Glomerular visceral epithelial cell (primary cell): ENCODE data around the gene SCCPDH.
"Not testable (repeated sequence)": the region's sequence is repeated elsewhere in the genome, so short reads cannot be mapped to it uniquely, and the experiment has no call there.

Source experiments
- DNase-seq: peaks from one replicate; pipeline ENCODE4 v3.0.0-alpha.2; 2016; ENCODE audit errors: extremely low spot score

Gene SCCPDH

DNA sequence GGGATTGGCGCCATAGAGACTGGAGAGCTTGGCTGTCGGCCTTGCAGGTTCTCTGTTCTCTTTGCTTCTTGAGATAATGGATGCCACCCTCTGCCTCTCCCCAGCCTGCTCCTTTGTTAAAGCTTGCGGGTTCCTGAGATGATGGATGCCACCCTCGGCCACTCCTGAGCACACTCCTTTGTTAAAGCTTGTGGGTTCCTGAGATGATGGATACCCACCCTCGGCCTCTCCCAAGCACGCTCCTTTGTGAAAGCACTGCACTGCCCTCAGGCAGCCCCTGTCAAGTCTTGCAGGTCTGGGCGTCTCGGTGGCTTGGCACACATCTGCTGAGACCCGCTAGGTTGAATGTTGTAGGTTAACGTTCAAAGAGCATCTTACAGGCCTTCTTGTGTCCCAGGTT, 76.5 kb downstream of the SCCPDH start:
- DNase-seq = no peak

DNA sequence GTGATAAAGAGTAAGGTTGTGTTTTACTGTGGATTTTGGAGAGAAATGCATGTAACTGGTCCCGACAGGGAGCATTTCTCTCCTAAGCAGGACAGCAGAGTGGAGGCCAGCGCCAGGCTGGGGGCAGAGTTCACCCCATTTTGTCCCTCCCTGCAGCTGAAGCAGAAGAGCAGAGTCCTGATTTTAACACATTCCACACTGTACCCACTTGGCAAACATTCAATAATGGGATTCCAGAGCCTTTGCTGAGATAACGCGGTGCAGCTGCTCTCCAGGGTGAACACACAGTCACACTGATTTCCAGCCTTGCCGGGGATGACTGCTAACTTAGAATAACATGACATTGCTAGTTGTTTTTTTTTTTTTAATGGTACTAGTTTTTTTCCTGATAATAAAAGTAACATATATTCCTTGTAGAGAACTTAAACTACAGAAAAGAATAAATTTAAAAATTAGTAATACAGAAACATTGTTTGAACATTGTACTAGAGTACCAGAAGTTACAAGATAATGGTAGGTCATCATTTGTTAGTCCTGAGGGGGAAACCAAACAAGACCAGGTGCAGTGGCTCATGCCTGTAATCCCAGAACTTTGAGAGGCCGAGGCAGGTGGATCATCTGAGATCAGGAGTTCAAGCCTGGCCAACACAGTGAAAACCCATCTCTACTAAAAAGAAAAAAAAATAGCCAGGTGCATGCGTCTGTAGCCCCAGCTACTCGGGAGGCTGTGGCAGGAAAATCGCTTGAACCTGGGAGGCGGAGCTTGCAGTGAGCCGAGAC, 77.2 kb downstream of the SCCPDH start:
- no peak for DNase-seq

DNA sequence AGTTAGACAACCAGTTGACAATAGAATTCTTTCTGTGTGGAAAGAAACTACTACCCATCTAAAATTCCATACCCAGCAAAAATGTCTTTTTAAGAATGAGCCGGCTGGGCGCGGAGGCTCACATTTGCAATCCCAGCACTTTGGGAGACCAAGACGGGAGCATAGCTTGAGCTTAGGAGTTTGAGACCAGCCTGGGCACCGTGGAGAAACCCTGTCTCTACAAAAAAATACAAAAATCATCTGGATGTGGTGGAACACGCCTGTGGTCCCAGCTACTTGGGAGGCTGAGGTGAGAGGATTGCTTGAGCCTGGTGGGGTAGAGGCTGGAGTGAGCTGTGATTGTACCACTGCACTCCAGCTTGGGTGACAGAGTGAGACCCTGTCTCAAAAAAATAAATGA, 79.2 kb downstream of the SCCPDH start:
- no peak for DNase-seq

DNA sequence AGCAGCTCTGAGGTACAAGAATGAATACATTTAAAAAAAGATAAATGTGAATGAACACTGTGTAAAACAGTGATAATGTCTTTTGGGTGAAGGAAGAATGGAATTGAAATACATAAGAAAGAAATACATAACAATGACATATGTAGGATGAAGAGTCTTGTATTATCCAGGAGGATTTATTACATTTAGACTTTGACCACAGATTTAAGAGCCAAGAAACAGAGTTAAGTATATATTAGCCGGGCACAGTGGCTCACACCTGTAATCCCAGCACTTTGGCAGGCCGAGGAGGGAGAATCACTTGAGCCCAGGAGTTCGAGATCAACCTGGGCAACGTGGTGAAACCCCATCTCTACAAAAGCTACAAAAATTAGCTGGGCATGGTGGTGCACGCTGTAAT, 79.7 kb downstream of the SCCPDH start:
- no peak for DNase-seq

DNA sequence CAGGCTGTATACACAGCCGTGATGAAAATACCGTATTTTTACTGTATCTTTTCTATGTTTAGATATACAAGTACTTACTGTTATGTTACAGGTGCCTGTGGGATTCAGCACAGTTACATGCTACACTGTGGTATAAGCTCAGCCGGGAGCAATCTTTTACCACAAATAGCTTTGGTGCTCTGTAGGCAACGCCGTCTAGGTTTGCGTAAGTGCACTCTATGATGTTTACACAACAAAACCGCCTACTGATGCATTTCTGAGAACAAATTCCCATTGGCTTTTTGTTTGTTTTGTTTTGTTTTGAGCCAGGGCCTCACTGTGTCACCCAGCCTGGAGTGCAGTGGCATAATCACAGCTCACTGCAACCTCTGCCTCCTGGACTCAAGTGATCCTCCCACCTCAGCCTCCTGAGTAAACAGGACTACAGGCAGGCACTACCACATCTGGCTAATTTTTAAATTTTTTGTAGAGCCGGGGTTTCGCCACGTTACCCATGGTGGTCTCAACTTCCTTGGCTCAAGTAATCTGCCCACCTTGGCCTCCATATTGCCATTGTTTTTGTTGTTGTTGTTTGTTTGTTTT, 81.0 kb downstream of the SCCPDH start:
- DNase-seq = no peak

DNA sequence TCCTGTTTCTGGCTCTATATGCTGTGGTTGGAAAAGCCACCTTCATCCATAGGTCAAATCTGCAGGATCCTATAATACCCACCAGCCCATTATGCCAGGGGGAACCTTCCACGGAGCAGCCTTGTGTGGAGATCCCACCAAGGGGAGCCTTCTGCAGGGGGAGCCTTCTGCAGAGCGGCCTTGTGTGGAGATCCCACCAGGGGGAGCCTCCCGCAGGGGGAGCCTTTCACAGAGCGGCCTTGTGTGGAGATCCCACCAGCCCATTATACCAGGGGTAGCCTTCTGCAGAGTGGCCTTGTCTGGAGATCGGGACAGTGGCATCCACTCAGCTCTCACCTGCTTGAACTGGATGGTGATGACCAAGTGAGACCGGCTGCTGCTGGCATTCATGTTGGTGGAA, 85.3 kb downstream of the SCCPDH start:
- no peak for DNase-seq

DNA sequence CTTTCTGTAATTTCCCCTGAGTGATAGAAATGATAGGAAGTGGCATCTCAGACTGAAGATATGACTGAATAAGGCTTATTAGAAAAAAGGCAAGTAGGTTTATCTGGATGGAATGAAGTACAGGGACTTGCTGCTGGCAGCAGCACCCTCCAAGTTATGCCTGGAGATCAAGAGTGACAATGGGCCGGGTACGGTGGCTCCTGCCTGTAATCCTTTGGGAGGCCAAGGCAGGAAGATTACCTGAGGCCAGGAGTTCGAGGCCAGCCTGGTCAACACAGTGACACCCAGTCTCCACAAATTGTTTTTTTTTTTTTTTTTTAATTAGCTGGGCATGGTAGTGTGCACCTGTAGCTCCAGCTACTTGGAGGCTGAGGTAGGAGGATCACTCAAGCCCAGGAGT, 87.8 kb downstream of the SCCPDH start:
- no peak for DNase-seq

DNA sequence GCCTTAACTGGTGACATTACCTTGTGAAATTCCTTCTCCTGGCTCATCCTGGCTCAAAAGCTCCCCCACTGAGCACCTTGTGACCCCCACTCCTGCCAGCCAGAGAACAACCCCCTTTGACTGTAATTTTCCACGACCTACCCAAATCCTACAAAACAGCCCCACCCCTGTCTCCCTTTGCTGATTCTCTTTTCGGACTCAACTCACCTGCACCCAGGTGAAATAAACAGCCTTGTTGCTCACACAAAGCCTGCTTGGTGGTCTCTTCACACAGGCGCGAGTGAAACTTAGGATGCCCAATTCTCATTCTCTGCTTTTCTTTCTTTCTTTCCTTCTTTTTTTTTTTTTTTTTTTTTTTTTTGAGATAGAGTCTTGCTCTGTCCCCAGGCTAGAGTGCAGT, 89.1 kb downstream of the SCCPDH start:
- not testable (repeated sequence) for DNase-seq

DNA sequence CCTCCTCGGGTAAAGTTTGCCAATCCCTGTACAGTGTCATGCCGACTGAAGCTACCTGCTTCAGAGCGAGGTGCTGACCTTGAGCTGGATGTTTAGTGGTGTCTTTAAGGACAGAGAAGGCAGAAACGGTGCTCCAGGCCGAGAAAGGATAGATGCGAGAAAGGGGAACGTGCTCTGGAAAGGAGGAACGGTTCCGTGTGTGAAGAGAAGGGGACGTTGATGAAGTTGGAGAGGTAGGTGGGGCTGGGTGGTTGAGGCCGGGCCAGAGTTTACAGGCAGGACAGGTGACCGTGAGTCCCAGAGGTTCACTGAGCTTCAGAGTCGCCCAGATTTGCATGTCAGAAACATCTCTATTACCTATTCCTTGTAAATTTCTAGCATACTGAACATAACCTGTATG, 90.7 kb downstream of the SCCPDH start:
- no peak for DNase-seq

DNA sequence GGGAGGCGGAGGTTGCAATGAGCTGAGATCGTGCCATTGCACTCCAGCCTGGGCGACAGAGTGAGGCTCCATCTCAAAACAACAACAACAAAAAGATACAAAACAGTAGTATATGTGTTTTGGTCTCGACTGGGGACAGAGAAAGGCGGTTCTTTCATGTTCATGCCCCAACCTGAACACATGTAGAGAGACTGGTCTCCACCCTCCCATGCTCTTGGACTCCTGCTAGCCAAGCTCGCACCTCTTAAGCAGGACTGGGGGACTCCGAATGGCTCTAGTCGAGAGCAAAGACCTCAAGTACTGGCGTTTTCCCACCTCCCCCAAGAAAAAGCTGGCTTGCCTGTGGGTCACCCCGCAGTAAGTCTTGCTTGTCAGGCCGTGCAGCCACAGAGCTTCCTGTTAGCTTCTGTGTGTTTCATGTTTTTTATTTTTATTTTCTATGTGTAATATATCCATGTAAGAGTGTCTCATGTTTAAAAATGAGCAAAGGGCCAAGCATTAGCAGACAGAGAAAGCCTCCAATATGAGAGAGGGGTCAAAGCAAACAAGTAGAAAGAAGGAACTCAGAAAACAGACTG, 91.6 kb downstream of the SCCPDH start:
- no peak for DNase-seq
